Measurements from ENCODE around the gene OSBPL3. TPM values are rescaled to one million over a fixed set of nuclear protein-coding genes. Genes with fewer than 3 reads are reported as not detected.

OSBPL3 gene
- total RNA-seq, 1 experiment from 2014 or later, result 11.6 TPM

- TF ChIP-seq, protein P1, sequence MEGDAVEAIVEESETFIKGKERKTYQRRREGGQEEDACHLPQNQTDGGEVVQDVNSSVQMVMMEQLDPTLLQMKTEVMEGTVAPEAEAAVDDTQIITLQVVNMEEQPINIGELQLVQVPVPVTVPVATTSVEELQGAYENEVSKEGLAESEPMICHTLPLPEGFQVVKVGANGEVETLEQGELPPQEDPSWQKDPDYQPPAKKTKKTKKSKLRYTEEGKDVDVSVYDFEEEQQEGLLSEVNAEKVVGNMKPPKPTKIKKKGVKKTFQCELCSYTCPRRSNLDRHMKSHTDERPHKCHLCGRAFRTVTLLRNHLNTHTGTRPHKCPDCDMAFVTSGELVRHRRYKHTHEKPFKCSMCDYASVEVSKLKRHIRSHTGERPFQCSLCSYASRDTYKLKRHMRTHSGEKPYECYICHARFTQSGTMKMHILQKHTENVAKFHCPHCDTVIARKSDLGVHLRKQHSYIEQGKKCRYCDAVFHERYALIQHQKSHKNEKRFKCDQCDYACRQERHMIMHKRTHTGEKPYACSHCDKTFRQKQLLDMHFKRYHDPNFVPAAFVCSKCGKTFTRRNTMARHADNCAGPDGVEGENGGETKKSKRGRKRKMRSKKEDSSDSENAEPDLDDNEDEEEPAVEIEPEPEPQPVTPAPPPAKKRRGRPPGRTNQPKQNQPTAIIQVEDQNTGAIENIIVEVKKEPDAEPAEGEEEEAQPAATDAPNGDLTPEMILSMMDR (conservative IDR thresholded peaks at IDR 0.05; ENCODE audit: low read depth, low read length), result no peak
- TF ChIP-seq EZH2 (IDR thresholded peaks at IDR 0.05; ENCODE audit: low read length, unreplicated experiment) (no peak), EZH2phosphoT487 (IDR thresholded peaks at IDR 0.05; ENCODE audit: borderline replicate concordance, low read length) (no peak)
- no peaks in the 10 kb centered on the region for H3K27me3 ChIP-seq (ENCODE audit: low read length)
- CTCF ChIA-PET, result no interaction called here
- H3K4me3 ChIP-seq (ENCODE audit: low read length), result no peak overlapping the region
- no peak for DNase-seq
- peaks cover 100% of the 10 kb centered on the region for H3K79me2 ChIP-seq (ENCODE audit: low read length)
- no peaks in the 10 kb centered on the region for H3K9me2 ChIP-seq (replicated peaks; ENCODE audit: low read length)
- H3K9me3 ChIP-seq (ENCODE audit: low read length), result no peaks in the 10 kb centered on the region
- ATAC-seq, result no peak
- H3K36me3 ChIP-seq (ENCODE audit: low read depth, low read length), result no peaks in the 10 kb centered on the region
- peaks cover 27% of the 10 kb centered on the region for H4K20me1 ChIP-seq (ENCODE audit: low read length)
- H3F3A ChIP-seq (ENCODE audit: low read length, unreplicated experiment), result no peaks in the 10 kb centered on the region
- no peak overlapping the region for H3K27ac ChIP-seq (ENCODE audit: low read length)
- POLR2A ChIA-PET (ENCODE audit: unreplicated experiment), result no interaction called here
- peaks cover 45% of the 10 kb centered on the region for H3K4me1 ChIP-seq (ENCODE audit: insufficient read depth, low read length)
- no peak overlapping the region for H3K9ac ChIP-seq (ENCODE audit: low read length)
- no peak overlapping the region for H3K4me2 ChIP-seq (ENCODE audit: low read length)
- H2AFZ ChIP-seq (ENCODE audit: low read length), result no peak overlapping the region
- no TSS peak for BruUV-seq (replicated peaks)
- intact Hi-C loops (cut with micrococcal nuclease), result loop anchor here (2.0 to 5.0 kb wide), 2 partner anchors 25 to 52 kb away; no protein-coding TSS in a partner anchor
Observed at GRCh38 chr7:24974026-24974832, 5.7 kb downstream of the OSBPL3 start.

- no peak overlapping the region for H3K9ac ChIP-seq (ENCODE audit: low read length)
- intact Hi-C loops (cut with micrococcal nuclease), result loop anchor here (5.0 kb wide), 1 partner anchor 51 kb away; no protein-coding TSS in a partner anchor
- TF ChIP-seq, protein P1 (conservative IDR thresholded peaks at IDR 0.05; ENCODE audit: low read depth, low read length), result no peak
- TF ChIP-seq EZH2phosphoT487 (IDR thresholded peaks at IDR 0.05; ENCODE audit: borderline replicate concordance, low read length) (no peak), EZH2 (IDR thresholded peaks at IDR 0.05; ENCODE audit: low read length, unreplicated experiment) (no peak)
- no peak overlapping the region for H3K27ac ChIP-seq (ENCODE audit: low read length)
- H4K20me1 ChIP-seq (ENCODE audit: low read length), result peaks cover 17% of the 10 kb centered on the region; the same call in 1 of the 2 replicates
- DNase-seq (peak; percentile 44), ATAC-seq (peak; percentile 80)
- BruUV-seq (replicated peaks), result no TSS peak
- no peak overlapping the region for H2AFZ ChIP-seq (ENCODE audit: low read length)
- H3K9me3 ChIP-seq (ENCODE audit: low read length), result no peaks in the 10 kb centered on the region
- no peaks in the 10 kb centered on the region for H3K27me3 ChIP-seq (ENCODE audit: low read length)
- peaks cover 99% of the 10 kb centered on the region for H3K79me2 ChIP-seq (ENCODE audit: low read length)
- ChIA-PET POLR2A (ENCODE audit: unreplicated experiment) (interaction anchor here (0.6 kb wide), 1 partner anchor 45 kb away, joined by 3 read pairs; no protein-coding TSS in a partner anchor), CTCF (interaction anchor here (0.6 kb wide), 1 partner anchor 84 kb away, joined by 3 read pairs; no protein-coding TSS in a partner anchor)
- H3K36me3 ChIP-seq (ENCODE audit: low read depth, low read length), result no peaks in the 10 kb centered on the region
- no peaks in the 10 kb centered on the region for H3F3A ChIP-seq (ENCODE audit: low read length, unreplicated experiment)
- H3K4me2 ChIP-seq (ENCODE audit: low read length), result peak overlapping the region; percentile 46
- no peak overlapping the region for H3K4me3 ChIP-seq (ENCODE audit: low read length)
- peaks cover 41% of the 10 kb centered on the region for H3K4me1 ChIP-seq (ENCODE audit: insufficient read depth, low read length)
- H3K9me2 ChIP-seq (replicated peaks; ENCODE audit: low read length), result no peaks in the 10 kb centered on the region
Observed at GRCh38 chr7:24972991-24973390, 7.0 kb downstream of the OSBPL3 start.

DNA sequence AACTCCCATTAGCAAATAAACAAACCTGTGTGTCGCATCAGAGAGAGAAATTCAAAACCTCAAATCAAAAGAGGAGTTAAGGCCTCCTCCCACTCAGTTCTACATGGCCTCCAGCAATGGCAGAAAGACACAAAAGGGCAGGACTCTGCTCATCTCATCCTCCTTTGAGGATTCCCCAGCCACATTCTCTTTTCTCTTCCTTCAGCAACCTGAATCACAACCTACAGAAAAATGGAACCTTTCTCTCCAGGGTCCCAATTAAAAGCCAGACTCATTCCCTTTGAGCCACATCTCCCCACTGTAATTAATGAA is 7.9 kb downstream of the OSBPL3 start:
- Histone ChIP-seq H3K9ac (ENCODE audit: low read length) (no peak overlapping the region), H3K4me1 (ENCODE audit: insufficient read depth, low read length) (peaks cover 39% of the 10 kb centered on the region), H2AFZ (ENCODE audit: low read length) (no peak overlapping the region), H3K4me3 (ENCODE audit: low read length) (no peak overlapping the region), H3K9me2 (replicated peaks; ENCODE audit: low read length) (no peaks in the 10 kb centered on the region), H3K36me3 (ENCODE audit: low read depth, low read length) (no peaks in the 10 kb centered on the region), H3F3A (ENCODE audit: low read length, unreplicated experiment) (no peaks in the 10 kb centered on the region), H3K27me3 (ENCODE audit: low read length) (no peaks in the 10 kb centered on the region), H3K79me2 (ENCODE audit: low read length) (peaks cover 98% of the 10 kb centered on the region), H3K9me3 (ENCODE audit: low read length) (no peaks in the 10 kb centered on the region), H3K27ac (ENCODE audit: low read length) (no peak overlapping the region), H4K20me1 (ENCODE audit: low read length) (peaks cover 17% of the 10 kb centered on the region; the same call in 1 of the 2 replicates), H3K4me2 (ENCODE audit: low read length) (no peak overlapping the region)
- no peak for DNase-seq
- no peak for TF ChIP-seq EZH2phosphoT487 (IDR thresholded peaks at IDR 0.05; ENCODE audit: borderline replicate concordance, low read length)
- TF ChIP-seq, protein P1 (conservative IDR thresholded peaks at IDR 0.05; ENCODE audit: low read depth, low read length), result no peak
- no peak for TF ChIP-seq EZH2 (IDR thresholded peaks at IDR 0.05; ENCODE audit: low read length, unreplicated experiment)
- intact Hi-C loops (cut with micrococcal nuclease), result loop anchor here (5.0 kb wide), 1 partner anchor 50 kb away; no protein-coding TSS in a partner anchor
- CTCF ChIA-PET, result no interaction called here
- no peak for ATAC-seq
- POLR2A ChIA-PET (ENCODE audit: unreplicated experiment), result interaction anchor here (0.6 kb wide), 1 partner anchor 45 kb away, joined by 5 read pairs; no protein-coding TSS in a partner anchor
- BruUV-seq (replicated peaks), result no TSS peak
